ENCODE results near the gene TMEM220. TPM values are rescaled to one million over a fixed set of nuclear protein-coding genes. Genes with fewer than 3 reads are reported as not detected.

The TMEM220 gene
- total and polyA plus RNA-seq, 5 donors from 2014 or later, result 0.15 to 3.1 (median 2.0) TPM

- Mint-ChIP-seq H3K9me3 (no peaks in the 10 kb centered on the region), H3K27me3 (no peaks in the 10 kb centered on the region), H3K27ac (no peak overlapping the region), H3K36me3 (peaks cover 61% of the 10 kb centered on the region), H3K4me1 (peaks cover 0 to 12% (median 8%) of the 10 kb centered on the region in 4 donors), H3K4me3 (no peak overlapping the region)
- no peak overlapping the region for H3K27ac ChIP-seq (ENCODE audit: insufficient read depth, low read length, poor library complexity, severe bottlenecking)
- H3K27me3 ChIP-seq (ENCODE audit: control insufficient read depth, insufficient read depth, low read length), result no peaks in the 10 kb centered on the region
- no peaks in the 10 kb centered on the region for H3K4me1 ChIP-seq (ENCODE audit: control insufficient read depth, insufficient read depth, low read length, poor library complexity, severe bottlenecking)
- no peak overlapping the region for H3K4me3 ChIP-seq (ENCODE audit: low read depth, low read length)
- H3K9me3 ChIP-seq (ENCODE audit: control insufficient read depth in 2 of 2, low read length in 2 of 2), result no peaks in the 10 kb centered on the region
- DNase-seq (no peak), ATAC-seq (ENCODE audit: low read depth in 2 of 2) (no peak)
- H3K36me3 ChIP-seq (ENCODE audit: control insufficient read depth, insufficient read depth, low read length), result peaks cover 86% of the 10 kb centered on the region
These were observed 47.9 kb downstream of the TMEM220 start for GRCh38 chr17:10681866-10682446.

GRCh38 chr17:10674704-10675103, 55.1 kb downstream of the TMEM220 start:
- Histone ChIP-seq H3K9me3 (ENCODE audit: control insufficient read depth in 2 of 2, low read length in 2 of 2) (no peaks in the 10 kb centered on the region), H3K4me1 (ENCODE audit: control insufficient read depth, insufficient read depth, low read length, poor library complexity, severe bottlenecking) (no peaks in the 10 kb centered on the region), H3K27me3 (ENCODE audit: control insufficient read depth, insufficient read depth, low read length) (no peaks in the 10 kb centered on the region), H3K36me3 (ENCODE audit: control insufficient read depth, insufficient read depth, low read length) (peaks cover 35% of the 10 kb centered on the region), H3K4me3 (ENCODE audit: low read depth, low read length) (no peak overlapping the region), H3K27ac (ENCODE audit: insufficient read depth, low read length, poor library complexity, severe bottlenecking) (no peak overlapping the region)
- no peaks in the 10 kb centered on the region for H3K9me3 Mint-ChIP-seq
- no peaks in the 10 kb centered on the region for H3K4me1 Mint-ChIP-seq
- H3K27me3 Mint-ChIP-seq, result no peaks in the 10 kb centered on the region
- peaks cover 29% of the 10 kb centered on the region for H3K36me3 Mint-ChIP-seq
- DNase-seq (no peak), ATAC-seq (ENCODE audit: low read depth in 2 of 2) (no peak)
- H3K4me3 Mint-ChIP-seq, result no peak overlapping the region
- no peak overlapping the region for H3K27ac Mint-ChIP-seq

- Mint-ChIP-seq H3K9me3 (no peaks in the 10 kb centered on the region), H3K4me1 (no peaks in the 10 kb centered on the region), H3K4me3 (no peak overlapping the region), H3K27ac (no peak overlapping the region), H3K27me3 (no peaks in the 10 kb centered on the region), H3K36me3 (peaks cover 23% of the 10 kb centered on the region)
- H3K9me3 ChIP-seq (ENCODE audit: control insufficient read depth in 2 of 2, low read length in 2 of 2), result no peaks in the 10 kb centered on the region
- peaks cover 23% of the 10 kb centered on the region for H3K36me3 ChIP-seq (ENCODE audit: control insufficient read depth, insufficient read depth, low read length)
- no peak overlapping the region for H3K27ac ChIP-seq (ENCODE audit: insufficient read depth, low read length, poor library complexity, severe bottlenecking)
- no peaks in the 10 kb centered on the region for H3K4me1 ChIP-seq (ENCODE audit: control insufficient read depth, insufficient read depth, low read length, poor library complexity, severe bottlenecking)
- no peaks in the 10 kb centered on the region for H3K27me3 ChIP-seq (ENCODE audit: control insufficient read depth, insufficient read depth, low read length)
- no peak overlapping the region for H3K4me3 ChIP-seq (ENCODE audit: low read depth, low read length)
- ATAC-seq (ENCODE audit: low read depth in 2 of 2) (no peak), DNase-seq (no peak)
These were observed 56.5 kb downstream of the TMEM220 start for GRCh38 chr17:10673312-10673711.

- Mint-ChIP-seq H3K27me3 (peaks cover 5% of the 10 kb centered on the region), H3K36me3 (peaks cover 20% of the 10 kb centered on the region), H3K4me3 (no peak overlapping the region), H3K9me3 (peaks cover 0 to 2% (median 0%) of the 10 kb centered on the region in 7 donors), H3K4me1 (peaks cover 0 to 5% (median 0%) of the 10 kb centered on the region in 4 donors), H3K27ac (peak overlapping the region in 1 of 3 donors; percentile 4)
- Histone ChIP-seq H3K4me1 (ENCODE audit: control insufficient read depth, insufficient read depth, low read length, poor library complexity, severe bottlenecking) (no peaks in the 10 kb centered on the region), H3K4me3 (ENCODE audit: low read depth, low read length) (no peak overlapping the region), H3K27ac (ENCODE audit: insufficient read depth, low read length, poor library complexity, severe bottlenecking) (no peak overlapping the region), H3K36me3 (ENCODE audit: control insufficient read depth, insufficient read depth, low read length) (no peaks in the 10 kb centered on the region), H3K9me3 (ENCODE audit: control insufficient read depth in 2 of 2, low read length in 2 of 2) (no peaks in the 10 kb centered on the region), H3K27me3 (ENCODE audit: control insufficient read depth, insufficient read depth, low read length) (no peaks in the 10 kb centered on the region)
- ATAC-seq (ENCODE audit: low read depth in 2 of 2) (no peak), DNase-seq (no peak)
These were observed 61.0 kb downstream of the TMEM220 start for GRCh38 chr17:10668775-10669174.

- H3K4me1 Mint-ChIP-seq, result peaks cover 0 to 5% (median 1%) of the 10 kb centered on the region in 4 donors
- DNase-seq (no peak), ATAC-seq (ENCODE audit: low read depth in 2 of 2) (no peak)
- peaks cover 0 to 2% (median 0%) of the 10 kb centered on the region in 7 donors for H3K9me3 Mint-ChIP-seq
- Histone ChIP-seq H3K27me3 (ENCODE audit: control insufficient read depth, insufficient read depth, low read length) (no peaks in the 10 kb centered on the region), H3K36me3 (ENCODE audit: control insufficient read depth, insufficient read depth, low read length) (no peaks in the 10 kb centered on the region), H3K4me1 (ENCODE audit: control insufficient read depth, insufficient read depth, low read length, poor library complexity, severe bottlenecking) (no peaks in the 10 kb centered on the region), H3K27ac (ENCODE audit: insufficient read depth, low read length, poor library complexity, severe bottlenecking) (no peak overlapping the region), H3K4me3 (ENCODE audit: low read depth, low read length) (no peak overlapping the region), H3K9me3 (ENCODE audit: control insufficient read depth in 2 of 2, low read length in 2 of 2) (no peaks in the 10 kb centered on the region)
- peaks cover 5% of the 10 kb centered on the region for H3K27me3 Mint-ChIP-seq
- no peak overlapping the region for H3K4me3 Mint-ChIP-seq
- H3K27ac Mint-ChIP-seq, result no peak overlapping the region
- H3K36me3 Mint-ChIP-seq, result peaks cover 20% of the 10 kb centered on the region
These were observed 62.9 kb downstream of the TMEM220 start for GRCh38 chr17:10666906-10667305.

- Histone ChIP-seq H3K4me3 (ENCODE audit: low read depth, low read length) (no peak overlapping the region), H3K4me1 (ENCODE audit: control insufficient read depth, insufficient read depth, low read length, poor library complexity, severe bottlenecking) (no peaks in the 10 kb centered on the region), H3K9me3 (ENCODE audit: control insufficient read depth in 2 of 2, low read length in 2 of 2) (no peaks in the 10 kb centered on the region), H3K36me3 (ENCODE audit: control insufficient read depth, insufficient read depth, low read length) (no peaks in the 10 kb centered on the region), H3K27ac (ENCODE audit: insufficient read depth, low read length, poor library complexity, severe bottlenecking) (no peak overlapping the region), H3K27me3 (ENCODE audit: control insufficient read depth, insufficient read depth, low read length) (no peaks in the 10 kb centered on the region)
- peaks cover 5% of the 10 kb centered on the region for H3K27me3 Mint-ChIP-seq
- H3K36me3 Mint-ChIP-seq, result peaks cover 26% of the 10 kb centered on the region
- DNase-seq (no peak), ATAC-seq (ENCODE audit: low read depth in 2 of 2) (no peak)
- H3K4me1 Mint-ChIP-seq, result peaks cover 0 to 5% (median 1%) of the 10 kb centered on the region in 4 donors
- peaks cover 0 to 2% (median 0%) of the 10 kb centered on the region in 7 donors for H3K9me3 Mint-ChIP-seq
- no peak overlapping the region for H3K27ac Mint-ChIP-seq
- H3K4me3 Mint-ChIP-seq, result no peak overlapping the region
These were observed 65.3 kb downstream of the TMEM220 start for GRCh38 chr17:10664571-10664970.

Other genes with a start within 250 kb of the TMEM220 start
- gene MYH1, start 211.5 kb downstream of the TMEM220 start, total RNA-seq, result not detected
- gene MYH1, start 211.5 kb downstream of the TMEM220 start, polyA plus RNA-seq, result not detected
- gene MYH2, start 180.4 kb downstream of the TMEM220 start, total RNA-seq, result not detected
- not detected for gene MYH2, start 180.4 kb downstream of the TMEM220 start, polyA plus RNA-seq
- 7.9 TPM for gene MYH3, start 72.7 kb downstream of the TMEM220 start, total RNA-seq
- under 1 TPM in 2 of 4 donors, not detected in 2; 0.28 to 0.41 TPM for gene MYH3, start 72.7 kb downstream of the TMEM220 start, polyA plus RNA-seq
- gene SCO1, start 32.5 kb downstream of the TMEM220 start, total RNA-seq, result 15.0 TPM
- gene SCO1, start 32.5 kb downstream of the TMEM220 start, polyA plus RNA-seq, result 10 to 100 TPM; 14.7 to 17.5 (median 16.1) TPM
- 25.1 TPM for gene ADPRM, start 32.4 kb downstream of the TMEM220 start, total RNA-seq
- gene ADPRM, start 32.4 kb downstream of the TMEM220 start, polyA plus RNA-seq, result 10 to 100 TPM; 41.7 to 58.6 (median 52.4) TPM
- not detected for gene TMEM238L, start 74.1 kb upstream of the TMEM220 start, total RNA-seq
- gene TMEM238L, start 74.1 kb upstream of the TMEM220 start, polyA plus RNA-seq, result not detected
- gene PIRT, start 108.1 kb upstream of the TMEM220 start, total RNA-seq, result not detected
- gene PIRT, start 108.1 kb upstream of the TMEM220 start, polyA plus RNA-seq, result not detected

Measured in CD4-positive, CD25-positive, alpha-beta regulatory T cell (primary cell).